Dedifferentiated amniotic fluid mesenchymal stem cell (primary cell): ENCODE measurements around the gene CHMP1A.
A peak's percentile ranks its signal among the peaks of the same experiment; 100 is the strongest.
"Not testable (repeated sequence)": the region's sequence is repeated elsewhere in the genome, so short reads cannot be mapped to it uniquely, and the experiment has no call there.

Experiments used
- DNase-seq: peaks from one replicate; pipeline ENCODE4 v3.0.0-alpha.2; 2016; ENCODE audit errors: extremely low spot score

CHMP1A gene

DNA sequence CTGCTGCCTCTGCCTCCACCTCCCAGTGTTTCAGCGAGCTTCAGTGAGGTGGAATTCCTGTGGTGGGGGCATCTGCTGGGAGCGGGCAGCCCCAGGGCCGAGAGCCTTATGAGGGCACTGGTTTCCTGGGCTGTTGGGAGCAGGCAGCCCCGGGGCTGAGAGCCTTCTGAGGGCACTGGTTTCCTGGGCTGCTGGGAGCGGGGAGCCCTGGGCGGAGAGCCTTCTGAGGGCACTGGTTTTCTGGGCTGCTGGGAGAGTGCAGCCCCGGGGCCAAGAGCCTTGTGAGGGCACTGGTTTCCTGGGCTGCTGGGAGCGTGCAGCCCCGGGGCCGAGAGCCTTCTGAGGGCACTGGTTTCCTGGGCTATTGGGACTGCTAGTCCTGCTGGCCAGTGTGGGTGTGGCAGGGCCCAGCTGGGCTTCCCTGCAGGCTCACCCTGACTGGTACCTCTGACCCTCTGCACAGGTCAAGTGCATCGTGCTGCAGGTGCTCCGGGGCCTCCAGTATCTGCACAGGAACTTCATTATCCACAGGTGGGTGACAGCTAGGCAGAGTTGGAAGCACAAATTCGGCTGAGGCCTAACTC, 34.6 kb upstream of the CHMP1A start:
- DNase-seq = no peak

DNA sequence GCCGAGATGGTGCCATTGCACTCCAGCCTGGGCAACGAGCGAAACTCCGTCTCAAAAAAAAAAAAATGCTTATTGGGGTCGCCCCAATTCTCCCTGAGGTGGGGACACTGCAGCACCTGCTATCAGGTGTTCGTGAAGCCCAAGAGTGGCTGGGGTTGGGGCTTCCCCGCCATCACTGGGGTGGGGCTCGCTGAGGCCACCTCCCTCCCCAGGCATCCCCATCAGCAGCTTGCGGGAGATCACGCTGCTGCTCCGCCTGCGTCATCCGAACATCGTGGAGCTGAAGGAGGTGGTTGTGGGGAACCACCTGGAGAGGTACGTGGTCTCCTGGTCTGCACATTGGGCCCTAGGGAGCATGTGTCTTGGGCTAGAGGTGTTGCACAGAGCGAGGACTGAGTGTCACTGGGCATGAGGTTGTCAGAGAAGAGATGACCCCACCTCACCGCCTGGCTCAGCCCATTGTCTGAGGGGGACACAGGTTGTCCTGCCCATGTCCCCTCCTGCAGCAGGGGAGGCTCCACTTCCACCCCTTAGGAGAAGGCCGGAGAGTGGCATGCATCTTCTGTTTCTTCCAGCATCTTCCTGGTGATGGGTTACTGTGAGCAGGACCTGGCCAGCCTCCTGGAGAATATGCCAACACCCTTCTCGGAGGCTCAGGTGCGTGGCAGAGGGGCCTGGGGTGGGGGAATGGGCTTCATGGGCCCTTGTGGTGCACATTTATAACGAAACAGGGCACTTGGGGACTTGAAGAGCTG, 33.9 kb upstream of the CHMP1A start:
- DNase-seq = no peak

DNA sequence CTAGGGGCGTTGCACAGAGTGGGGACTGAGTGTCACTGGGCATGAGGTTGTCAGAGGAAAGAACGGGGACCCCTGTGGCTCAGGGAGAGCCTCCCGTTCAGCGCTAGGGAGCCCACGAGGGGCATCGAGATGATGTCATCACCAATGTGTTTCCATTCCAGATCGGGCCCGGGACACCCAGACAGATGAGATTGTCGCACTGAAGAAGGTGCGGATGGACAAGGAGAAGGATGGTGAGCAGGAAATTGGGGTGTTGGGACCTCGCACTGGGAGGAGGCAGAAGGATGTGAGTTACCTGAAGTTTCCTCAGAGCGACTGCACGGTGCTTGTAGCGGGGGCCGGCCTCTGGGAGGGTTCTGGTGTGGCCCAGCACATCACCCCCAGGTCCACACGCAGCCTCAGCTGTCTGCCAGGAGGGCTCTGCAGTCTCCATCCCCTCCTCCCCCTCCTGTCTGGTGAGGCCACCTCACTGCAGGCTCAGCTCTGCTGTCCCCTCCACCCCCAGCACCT, 32.9 kb upstream of the CHMP1A start:
- DNase-seq = no peak

DNA sequence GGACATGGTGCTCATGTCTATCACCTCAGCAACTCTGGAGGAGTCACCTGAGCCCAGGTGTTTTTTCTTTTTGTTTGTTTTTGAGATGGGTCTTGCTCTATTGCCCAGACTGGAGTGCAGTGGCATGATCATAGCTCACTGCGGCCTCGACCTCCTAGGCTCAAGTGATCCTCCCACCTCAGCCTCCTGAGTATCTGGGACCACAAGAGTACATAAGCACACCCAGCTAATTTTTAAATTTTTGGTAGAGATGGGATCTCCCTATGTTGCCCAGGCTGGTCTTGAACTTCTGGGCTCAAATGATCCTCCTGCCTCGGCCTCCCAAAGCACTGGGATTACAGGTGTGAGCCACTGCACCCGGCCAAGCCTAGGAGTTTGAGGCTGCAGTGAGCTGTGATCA, 32.1 kb upstream of the CHMP1A start:
- not testable (repeated sequence) for DNase-seq

DNA sequence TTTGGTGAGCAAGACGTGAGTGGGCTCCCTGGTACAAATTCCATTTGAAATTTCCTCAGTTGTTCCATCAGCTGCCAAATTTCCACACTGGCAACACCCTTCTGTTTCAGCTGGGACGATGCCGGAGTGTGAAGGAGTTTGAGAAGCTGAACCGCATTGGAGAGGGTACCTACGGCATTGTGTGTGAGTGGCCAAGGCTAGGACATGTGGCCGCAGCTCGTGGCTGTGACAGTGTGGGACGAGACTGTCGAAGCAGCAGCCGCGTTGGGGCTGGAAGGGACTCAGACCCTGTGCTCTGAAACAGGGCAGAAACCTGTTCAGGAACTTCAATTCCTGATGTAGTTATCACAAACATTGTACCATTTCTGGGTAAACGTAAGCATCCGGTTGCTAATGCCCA, 31.6 kb upstream of the CHMP1A start:
- no peak for DNase-seq

DNA sequence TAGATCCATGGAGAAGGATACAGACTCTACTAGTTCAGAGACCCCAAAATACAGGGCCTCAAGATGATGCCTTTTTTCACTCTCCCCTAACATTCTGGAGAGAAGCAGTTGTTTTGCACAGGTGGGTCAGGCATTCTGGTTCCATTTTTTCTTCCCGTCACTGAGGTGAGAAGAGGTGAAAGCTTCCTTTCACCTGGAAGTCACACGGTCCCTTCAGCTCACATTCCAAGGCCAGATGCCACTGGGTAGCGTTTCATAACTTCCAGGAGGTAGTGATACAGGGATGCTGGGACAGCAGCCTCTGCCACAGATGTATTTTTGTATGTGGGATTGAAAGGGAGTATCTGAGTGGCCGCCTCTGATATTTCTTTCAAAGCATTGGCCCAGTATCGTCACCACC, 30.9 kb upstream of the CHMP1A start:
- no peak for DNase-seq

DNA sequence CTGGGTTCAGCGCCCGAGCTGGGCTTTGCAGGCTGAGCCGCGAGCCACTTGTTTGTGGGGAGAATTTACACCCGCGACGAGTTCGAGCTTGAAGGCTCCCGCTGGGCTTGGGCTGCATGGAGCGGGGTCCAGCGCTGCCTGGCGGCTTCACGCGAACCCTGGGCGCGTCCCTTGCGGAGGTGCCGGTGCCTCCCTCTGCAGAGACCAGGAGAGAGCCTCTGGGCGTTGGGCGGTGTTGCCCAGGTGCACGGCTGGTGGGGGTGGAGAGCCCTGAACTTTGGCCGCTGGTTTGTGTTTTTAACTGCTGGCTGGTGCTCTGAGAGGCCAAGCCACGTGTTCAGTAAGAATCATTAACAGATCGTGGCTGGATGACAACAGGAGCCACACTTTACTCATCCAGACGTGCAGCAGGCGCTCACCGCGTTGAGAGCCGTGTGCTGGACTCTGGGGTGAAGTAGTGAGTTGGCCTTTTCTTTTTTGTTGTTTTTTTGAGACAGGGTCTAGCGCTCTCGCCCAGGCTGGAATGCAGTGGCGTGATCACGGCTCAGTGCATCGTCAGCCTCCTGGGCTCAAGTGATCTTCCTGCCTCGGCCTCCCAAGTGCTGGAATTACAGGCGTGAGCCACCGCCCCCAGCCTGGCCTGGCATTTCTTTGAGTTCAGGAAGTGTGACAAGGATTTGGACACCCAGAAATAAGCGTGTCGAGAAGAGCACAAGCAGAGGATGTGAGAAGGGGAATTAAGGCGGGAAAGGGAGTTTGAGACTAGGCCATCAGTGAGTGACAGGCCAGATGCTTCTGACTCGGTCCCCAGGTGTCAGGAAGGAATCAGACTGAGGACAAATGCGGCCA, 29.8 kb upstream of the CHMP1A start:
- no peak for DNase-seq

DNA sequence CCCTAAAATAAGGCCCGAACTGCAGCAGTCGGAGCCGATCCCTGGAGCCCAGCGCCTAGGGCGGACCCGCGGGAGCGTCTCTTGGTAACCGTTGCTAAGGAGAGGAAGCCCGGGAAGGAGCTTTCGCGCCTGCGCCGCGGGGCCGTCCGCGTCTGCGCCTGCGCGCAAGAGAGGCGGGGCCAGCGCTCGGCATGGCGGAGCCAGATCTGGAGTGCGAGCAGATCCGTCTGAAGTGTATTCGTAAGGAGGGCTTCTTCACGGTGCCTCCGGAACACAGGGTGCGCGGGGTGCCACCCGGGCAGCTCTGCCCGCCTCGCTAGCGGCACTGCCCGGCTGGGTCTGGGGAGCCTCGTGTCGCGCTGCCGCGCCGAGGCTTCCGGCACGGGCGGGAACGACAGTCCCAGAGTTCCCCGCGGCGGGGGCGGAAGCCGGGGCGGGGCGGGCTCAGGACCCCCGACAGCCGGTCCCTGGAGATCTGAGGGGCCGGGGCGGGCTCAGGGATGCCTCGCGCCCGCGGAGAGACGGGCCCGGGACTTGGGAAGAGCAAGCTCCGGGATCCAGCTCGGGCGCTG, 29.1 kb upstream of the CHMP1A start, which contains the start of gene CDK10:
TSS of gene CDK10 (plus strand) at position 170 of the 572 bp plus-strand sequence. CDS start at position 192, 22 bp downstream.
- peak; percentile 82 for DNase-seq

DNA sequence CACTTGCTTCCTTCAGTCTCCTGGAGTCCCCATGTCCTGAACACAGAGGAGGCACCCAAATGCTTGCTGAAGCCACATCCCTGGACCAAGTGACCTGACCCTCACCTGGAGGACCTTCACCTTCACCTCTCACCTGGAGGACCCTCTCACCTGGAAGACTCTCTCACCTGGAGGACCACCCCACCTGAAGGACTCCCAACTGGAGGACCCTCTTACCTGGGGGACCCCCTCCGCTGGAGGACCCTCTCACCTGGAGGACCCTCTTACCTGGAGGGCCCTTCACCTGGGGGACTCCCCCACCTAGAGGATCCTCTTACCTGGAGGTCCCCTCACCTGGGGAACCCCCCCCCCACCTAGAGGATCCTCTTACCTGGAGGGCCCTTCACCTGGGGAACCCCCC, 28.4 kb upstream of the CHMP1A start:
- DNase-seq = no peak

DNA sequence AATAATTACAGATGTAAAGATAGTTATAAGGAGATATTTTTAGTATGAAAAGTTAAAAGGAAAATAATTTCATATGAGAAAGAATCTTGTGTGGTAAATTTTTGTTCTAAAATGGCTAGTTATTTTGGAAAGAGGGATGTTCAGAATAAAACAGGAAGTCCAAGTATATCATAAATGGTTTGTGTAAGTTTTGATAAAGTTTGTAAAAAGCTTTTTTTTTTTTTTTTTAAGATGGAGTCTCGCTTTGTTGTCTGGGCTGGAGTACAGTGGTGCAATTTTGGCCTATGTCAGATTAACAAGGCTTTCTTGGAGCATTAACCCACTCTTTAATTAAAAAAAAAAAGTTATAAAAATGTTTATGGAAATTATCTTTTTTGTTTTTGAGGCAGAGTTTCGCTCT, 20.8 kb upstream of the CHMP1A start:
- no peak for DNase-seq

DNA sequence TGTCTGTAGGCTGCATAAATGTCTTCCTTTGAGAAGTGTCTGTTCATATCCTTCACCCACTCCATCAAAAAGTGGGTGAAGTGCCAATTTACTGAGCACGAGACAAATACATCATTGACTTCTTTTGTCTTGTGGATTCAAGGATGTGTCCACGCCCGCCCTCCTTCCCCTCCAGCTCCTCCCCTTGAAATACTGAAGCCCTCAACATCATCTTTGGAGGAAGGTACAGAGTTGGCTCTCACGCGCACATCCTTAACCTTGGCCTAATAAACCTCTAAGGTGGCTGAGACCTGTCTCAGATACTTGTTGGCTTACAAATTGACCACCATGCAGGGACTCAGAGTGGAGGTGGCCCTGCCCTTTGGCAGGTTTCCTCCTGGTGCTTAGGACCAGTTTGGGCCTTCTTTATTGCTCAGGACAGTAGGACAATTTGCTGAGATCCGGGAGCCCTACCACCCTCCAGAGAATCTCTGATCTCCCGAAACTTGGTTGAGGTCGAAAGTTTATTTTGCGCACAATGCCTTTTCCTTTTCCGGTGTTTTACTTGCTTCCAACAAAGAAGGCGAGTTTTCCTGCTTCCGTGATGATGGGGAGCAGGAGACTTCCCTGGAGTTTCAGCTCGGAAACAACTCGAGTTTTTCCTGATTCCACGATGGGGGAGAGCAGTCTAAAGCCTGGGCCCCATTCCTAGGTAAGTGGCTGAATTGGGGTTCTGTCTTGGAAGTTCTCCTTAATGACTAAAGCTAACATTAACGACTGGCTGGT, 14.9 kb upstream of the CHMP1A start:
- no peak for DNase-seq

DNA sequence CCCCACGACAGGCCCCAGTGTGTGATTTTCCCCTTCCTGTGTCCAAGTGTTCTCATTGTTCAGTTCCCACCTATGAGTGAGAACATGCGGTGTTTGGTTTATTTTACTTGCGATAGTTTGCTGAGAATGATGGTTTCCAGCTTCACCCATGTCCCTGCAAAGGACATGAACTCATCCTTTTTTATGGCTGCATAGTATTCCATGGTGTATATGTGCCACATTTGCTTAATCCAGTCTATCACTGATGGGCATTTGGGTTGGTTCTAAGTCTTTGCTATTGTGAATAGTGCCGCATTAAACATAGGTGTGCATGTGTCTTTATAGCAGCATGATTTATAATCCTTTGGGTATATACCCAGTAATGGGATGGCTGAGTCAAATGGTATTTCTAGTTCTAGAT, 14.1 kb upstream of the CHMP1A start:
- not testable (repeated sequence) for DNase-seq

DNA sequence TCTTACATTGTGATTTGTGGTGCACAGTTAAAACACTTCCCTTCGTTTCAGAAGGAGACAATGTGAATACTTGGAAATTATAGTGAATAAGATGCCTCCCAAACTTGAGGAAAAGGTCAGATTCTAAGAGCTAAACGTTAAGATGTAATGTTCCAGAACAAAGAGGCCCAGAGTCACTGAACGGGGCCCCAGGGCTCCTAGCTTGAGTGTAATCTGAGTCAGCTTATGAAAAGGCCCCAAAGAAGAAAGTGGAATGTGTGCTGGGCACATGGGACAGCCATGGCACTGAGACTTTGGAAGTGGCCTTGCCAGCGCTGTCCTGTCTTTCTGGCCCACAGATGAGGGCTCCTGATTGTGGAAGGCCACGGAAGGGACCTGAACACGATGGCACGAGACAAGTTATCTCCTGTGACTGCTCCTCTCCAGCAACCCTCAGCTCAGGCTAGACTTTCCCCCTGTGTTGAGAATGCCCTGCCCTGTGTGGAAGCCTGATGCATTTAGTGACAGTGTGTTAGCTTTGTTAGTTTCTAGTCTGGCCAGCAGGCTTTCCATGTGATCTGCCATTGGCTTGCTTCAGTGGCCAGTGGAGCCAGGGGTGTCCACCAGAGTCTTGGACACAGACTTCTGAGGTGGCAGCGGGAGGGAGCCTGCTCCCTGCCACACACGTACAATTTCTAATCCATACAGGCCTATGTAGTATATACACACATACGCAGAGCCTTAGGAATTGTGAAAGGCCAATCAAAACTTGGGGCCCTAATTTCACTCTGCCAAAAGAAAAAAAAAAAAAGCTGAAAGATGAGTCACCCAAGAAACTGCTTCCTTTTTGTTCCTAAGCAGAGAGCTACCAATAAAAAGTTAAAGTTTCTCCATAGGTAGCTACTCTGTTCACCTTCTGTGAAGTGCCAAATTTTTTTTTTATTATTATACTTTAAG, 13.3 kb upstream of the CHMP1A start:
- no peak for DNase-seq

DNA sequence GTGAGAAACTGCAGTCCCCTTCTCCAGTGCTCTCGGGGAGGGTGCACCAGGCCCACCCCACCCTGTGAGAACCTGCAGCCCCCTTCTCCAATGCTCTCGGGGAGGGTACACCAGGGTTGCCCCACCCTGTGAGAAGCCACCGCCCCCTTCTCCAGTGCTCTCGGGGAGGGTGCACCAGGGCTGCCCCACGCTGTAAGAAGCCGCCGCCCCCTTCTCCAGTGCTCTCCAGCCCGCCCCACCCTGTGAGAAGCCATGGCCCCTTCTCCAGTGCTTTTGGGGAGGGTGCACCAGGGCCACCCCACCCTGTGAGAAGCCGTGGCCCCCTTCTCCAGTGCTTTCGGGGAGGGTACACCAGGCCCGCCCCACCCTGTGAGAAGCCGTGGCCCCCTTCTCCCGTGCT, 12.2 kb upstream of the CHMP1A start:
- DNase-seq = no peak

DNA sequence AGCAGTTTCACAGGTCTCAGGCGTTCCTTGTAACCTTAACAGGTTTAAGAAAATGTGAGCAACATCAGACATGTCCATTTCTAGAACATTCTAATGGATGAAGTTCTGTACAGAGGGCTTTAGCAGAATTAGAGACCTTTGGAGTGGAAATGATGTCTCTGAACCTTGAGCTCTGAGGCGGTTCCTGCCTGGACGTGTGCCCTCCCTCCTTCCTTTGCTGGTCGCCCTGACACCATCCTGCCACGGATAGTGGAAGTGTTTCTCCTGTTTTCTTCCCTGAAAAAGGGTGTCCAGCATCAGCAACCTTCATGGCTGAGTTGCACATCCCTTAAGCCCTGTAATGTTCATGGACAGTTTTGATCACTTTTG, 11.3 kb upstream of the CHMP1A start:
- no peak for DNase-seq

DNA sequence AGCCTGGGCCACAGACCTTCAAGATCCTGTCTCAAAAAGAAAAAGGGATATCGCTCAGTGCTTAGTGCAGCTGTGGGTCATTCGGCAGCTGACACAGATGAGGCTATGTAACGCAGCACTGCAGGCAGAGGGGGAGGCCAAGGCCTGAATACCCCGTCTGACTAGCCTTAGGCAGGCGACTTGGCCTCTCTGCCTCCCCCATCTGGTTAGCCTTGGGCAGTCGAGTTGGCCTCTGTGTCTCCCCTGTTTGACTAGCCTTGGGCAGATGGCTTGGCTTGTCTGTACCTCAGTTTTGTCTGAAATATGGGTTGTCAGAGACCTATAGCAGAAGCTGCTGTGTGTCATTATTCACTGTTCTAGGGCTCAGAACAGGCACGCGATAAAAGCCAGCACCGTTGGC, 10.1 kb upstream of the CHMP1A start:
- DNase-seq = no peak

DNA sequence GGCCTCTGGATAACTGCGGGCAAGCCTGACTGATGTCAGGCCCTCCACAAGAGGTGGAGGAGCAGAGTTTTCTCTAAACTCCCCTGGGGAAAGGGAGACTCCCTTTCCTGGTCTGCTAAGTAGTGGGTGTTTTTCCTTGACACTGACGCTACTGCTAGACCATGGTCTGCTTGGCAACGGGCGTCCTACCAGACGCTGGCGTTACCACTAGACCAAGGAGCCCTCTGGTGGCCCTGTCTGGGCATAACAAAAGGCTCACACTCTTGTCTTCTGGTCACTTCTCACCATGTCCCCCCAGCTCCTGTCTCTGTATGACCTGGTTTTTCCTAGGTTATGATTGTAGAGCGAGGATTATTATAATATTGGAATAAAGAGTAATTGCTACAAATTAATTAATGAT, 9.5 kb upstream of the CHMP1A start:
- DNase-seq = not testable (repeated sequence)

DNA sequence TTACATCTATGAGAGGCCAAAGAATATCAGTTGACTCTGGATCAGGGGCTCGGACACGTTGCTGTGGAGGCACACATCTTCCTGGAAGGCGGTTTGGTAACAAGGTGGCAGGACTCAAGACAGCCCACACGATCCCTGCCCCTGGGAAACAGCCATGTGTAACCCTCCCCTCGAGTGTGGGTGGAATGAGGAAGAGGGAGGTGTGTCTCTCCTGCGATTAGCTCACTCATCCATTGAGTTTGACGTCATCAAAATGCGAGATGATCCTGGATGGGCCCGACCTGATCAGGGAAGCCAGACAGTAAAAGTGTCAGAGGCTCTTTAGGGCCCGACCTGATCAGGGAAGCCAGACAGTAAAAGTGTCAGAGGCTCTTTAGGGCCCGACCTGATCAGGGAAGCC, 6.7 kb upstream of the CHMP1A start:
- DNase-seq = not testable (repeated sequence)

DNA sequence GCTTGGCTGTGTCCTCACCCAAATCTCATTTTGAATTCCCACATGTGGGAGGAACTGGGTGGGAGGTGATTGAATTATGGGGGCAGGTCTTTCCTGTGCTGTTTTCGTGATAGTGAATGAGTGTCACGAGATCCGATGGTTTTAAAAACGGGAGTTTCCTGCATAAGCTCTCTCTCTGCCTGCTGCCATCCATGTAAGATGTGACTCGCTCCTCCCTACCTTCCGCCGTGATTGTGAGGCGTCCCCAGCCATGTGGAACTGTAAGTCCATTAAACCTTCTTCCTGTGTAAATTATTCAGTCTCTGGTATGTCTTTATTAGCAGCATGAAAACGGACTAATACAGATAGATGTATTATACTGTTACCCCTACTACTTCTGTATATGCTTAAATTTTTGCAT, 3.7 kb upstream of the CHMP1A start:
- DNase-seq = no peak

DNA sequence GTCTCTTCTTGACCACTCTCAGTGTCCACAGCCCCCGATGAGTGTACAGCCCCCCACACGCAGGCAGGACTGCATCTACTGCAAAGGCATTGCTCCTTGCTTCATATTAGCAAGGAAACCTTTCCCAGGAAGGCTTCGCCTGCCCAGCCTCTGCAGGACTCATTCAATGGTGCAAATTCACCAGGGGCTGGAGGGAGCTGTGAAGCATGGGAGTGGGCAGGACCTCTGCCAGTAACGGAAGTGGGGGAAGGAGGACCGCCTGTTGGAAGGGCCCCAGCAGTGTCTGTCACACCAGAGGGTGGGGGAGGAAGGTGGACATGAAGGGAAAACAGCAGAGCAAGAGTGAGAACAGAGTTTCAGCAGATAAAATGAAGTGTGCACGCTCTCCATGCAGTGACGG, 2.6 kb upstream of the CHMP1A start:
- DNase-seq = no peak
